Fibroblast of lung (primary cell): Measurements from ENCODE around the gene LZTS2.

Experiments used
- EZH2 ChIP-seq: IDR thresholded peaks from 2 replicates; pipeline ENCODE4 v1.5.1; 2012; ENCODE audit warnings: low read length, control low read depth, mild to moderate bottlenecking; ENCODE audit errors: missing control alignments
- TF ChIP-seq, protein P1 (sequence below), 2 donors: IDR thresholded peaks in 1 of 2; conservative IDR thresholded peaks in 1 of 2; 1 replicate in 1 of 2; 2 replicates in 1 of 2; pipeline ENCODE4 v1.5.1; 2011 to 2012; ENCODE audit warnings: low read length in 2 of 2, control low read depth in 1 of 2, inconsistent platforms in 1 of 2, low read depth in 1 of 2, mild to moderate bottlenecking in 1 of 2

DNA sequence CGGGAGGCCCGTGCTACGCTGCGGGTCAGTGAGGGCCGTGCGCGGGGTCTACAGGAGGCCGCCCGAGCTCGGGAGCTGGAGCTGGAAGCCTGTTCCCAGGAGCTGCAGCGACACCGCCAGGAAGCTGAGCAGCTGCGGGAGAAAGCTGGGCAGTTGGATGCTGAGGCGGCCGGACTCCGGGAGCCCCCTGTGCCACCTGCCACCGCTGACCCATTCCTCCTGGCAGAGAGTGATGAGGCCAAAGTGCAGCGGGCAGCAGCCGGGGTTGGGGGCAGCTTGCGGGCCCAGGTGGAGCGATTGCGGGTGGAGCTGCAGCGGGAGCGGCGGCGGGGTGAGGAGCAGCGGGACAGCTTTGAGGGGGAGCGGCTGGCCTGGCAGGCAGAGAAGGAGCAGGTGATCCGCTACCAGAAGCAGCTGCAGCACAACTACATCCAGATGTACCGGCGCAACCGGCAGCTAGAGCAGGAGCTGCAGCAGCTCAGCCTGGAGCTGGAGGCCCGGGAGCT lies 7.0 kb downstream of the LZTS2 start:
- TF ChIP-seq EZH2 = no peak
- TF ChIP-seq, protein P1, sequence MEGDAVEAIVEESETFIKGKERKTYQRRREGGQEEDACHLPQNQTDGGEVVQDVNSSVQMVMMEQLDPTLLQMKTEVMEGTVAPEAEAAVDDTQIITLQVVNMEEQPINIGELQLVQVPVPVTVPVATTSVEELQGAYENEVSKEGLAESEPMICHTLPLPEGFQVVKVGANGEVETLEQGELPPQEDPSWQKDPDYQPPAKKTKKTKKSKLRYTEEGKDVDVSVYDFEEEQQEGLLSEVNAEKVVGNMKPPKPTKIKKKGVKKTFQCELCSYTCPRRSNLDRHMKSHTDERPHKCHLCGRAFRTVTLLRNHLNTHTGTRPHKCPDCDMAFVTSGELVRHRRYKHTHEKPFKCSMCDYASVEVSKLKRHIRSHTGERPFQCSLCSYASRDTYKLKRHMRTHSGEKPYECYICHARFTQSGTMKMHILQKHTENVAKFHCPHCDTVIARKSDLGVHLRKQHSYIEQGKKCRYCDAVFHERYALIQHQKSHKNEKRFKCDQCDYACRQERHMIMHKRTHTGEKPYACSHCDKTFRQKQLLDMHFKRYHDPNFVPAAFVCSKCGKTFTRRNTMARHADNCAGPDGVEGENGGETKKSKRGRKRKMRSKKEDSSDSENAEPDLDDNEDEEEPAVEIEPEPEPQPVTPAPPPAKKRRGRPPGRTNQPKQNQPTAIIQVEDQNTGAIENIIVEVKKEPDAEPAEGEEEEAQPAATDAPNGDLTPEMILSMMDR (conservative IDR thresholded peaks at IDR 0.05 in 1 of 2, IDR thresholded peaks at IDR 0.05 in 1 of 2; ENCODE audit: low read depth in 1 of 2, low read length in 2 of 2) = no peak
